NCI-H1930 (cell line): ENCODE measurements around the gene RAB38.

Experiments used
- DNase-seq, 2 experiments: peaks; one replicate each; lab custom pipeline; 2025; lab: John Stamatoyannopoulos, UW

Gene RAB38

DNA sequence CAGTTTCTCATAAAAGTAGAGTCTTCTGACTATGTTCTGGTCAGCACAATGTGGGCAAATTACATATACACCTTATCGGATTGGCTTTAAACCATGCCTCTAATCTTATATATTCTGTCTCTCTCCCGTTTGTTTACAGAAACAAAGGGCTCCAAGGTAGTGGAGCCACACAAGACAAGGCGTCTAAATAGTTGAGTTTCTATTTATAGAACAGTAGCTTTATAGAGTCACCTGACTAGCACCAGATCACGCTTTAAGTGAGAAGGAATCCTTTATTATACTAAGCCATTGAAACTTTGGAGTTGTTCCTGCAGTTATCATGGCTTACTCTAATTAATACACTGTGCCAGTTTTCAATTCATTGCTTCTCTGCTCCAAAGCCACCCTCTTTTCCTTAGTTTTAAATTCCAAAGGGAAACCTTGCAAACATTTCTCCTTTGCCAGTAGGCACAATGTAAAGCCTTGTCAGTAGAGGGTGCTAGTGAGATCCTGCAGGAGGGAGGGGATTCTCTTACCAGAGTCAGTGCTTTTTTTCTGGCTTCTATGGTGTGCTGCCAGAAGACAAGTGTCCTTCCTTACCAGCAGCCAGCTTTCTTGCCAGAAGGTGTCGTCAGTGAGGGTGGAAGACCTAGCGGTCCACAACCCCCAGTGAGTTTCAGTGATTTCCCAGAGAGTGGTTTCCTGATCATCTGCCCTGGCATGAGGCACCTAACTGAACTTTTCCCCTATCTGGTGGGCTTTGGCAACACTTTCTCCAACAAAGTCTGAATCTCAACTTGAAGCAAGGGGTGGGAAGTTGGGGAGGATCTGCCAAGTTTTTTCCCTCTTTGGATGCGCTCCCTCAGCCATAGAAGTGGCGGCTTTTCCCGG, 71.7 kb downstream of the RAB38 start:
- DNase-seq = no peak

DNA sequence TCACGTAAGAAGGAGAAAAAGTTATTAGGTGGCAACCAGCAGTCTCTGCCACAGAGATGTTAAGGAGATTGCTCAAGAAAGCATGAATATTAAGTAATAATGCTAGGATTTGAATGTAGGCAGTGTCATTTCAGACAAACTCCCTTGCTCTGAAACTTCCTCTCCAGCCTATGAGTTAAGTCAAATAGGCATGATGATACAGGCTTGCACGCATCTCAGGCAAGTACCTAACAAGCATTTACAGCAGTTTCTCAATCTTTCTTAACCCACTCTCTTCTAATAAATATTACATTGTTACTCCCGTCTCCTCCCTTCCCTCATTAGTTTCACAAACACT, 72.7 kb downstream of the RAB38 start:
- DNase-seq = no peak

GRCh38 chr11:88101881-88102597, 73.2 kb downstream of the RAB38 start:
- no peak for DNase-seq

DNA sequence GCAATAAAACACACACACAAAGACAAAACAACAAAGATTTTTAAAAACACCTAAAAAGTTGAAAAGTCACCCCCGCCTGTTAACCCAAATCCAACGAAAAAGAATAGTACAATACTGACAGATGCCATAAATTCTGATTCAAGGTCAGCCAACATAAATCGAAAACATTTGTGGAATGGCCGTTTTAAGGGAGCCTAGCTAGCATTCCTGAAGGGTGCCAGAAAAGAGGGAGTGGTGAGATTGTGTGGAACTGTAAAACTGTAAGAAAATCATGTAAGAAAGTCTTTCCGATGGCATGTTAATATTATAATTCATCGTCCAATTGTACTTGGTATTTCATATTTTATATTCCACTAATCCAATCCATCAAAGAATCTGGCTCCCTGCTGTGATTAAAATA, 75.1 kb downstream of the RAB38 start:
- no peak for DNase-seq

GRCh38 chr11:88098289-88098688, 77.0 kb downstream of the RAB38 start:
- no peak for DNase-seq

GRCh38 chr11:88089134-88089533, 86.1 kb downstream of the RAB38 start:
- no peak for DNase-seq

DNA sequence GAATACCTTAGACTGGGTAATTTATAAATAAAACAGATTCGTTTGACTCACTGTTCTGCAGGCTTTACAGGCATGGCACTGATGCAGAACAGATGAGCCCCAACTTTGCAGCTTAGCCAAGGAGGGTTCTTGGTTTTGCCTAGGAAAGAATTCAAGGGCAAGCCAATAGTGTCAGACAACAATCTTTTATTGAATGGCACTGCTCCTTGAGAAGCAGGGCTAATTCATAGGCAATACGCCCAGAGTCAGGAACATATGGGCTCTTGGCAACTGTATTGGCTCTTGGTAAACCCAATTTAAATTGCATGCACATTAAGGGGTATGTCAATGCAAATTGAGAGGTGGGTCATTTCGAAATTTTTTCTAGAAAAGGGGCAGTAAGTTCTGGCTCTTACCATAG, 87.9 kb downstream of the RAB38 start:
- DNase-seq = no peak

DNA sequence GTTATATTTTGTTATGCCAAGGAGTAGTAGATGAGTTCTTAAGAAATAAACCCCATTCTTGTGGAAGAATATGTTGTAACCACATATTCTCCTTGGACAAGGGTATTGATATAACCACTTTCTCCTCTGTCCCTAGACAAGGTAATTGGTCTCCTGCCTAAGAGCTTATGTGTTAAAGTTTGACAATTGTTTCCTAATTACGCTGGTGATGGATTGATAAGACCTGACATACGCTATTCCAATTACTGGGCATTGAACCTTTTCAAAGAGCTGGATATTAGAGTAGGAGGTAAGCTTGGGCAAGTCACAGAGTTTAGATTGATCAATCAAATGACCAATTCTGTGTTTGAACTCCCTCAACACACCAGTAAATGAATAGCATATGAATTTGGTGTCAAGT, 88.9 kb downstream of the RAB38 start:
- no peak for DNase-seq

GRCh38 chr11:88070437-88070836, 104.8 kb downstream of the RAB38 start:
- no peak for DNase-seq

GRCh38 chr11:88068848-88069554, 106.2 kb downstream of the RAB38 start:
- no peak for DNase-seq

- no peak for DNase-seq
These were observed 109.2 kb downstream of the RAB38 start for GRCh38 chr11:88066090-88066489.

GRCh38 chr11:88064097-88064705, 111.0 kb downstream of the RAB38 start:
- no peak for DNase-seq
